GM18519 (cell line): ENCODE data around the gene ZBTB7C.

ENCODE experiments used
- ATAC-seq: cut with Tn5 transposase; IDR thresholded peaks from one replicate; pipeline ENCODE4 v1.9.1; 2021; ENCODE audit warnings: mild to moderate bottlenecking, moderate library complexity; ENCODE audit not compliant: unreplicated experiment, low FRiP score

The ZBTB7C gene

GRCh38 chr18:48419277-48420022, 10.3 kb upstream of the ZBTB7C start:
- ATAC-seq = no peak

- ATAC-seq = no peak
Observed at GRCh38 chr18:48418539-48419276, 9.5 kb upstream of the ZBTB7C start.

GRCh38 chr18:48417985-48418384, 8.8 kb upstream of the ZBTB7C start:
- no peak for ATAC-seq

- no peak for ATAC-seq
Observed at GRCh38 chr18:48413342-48413741, 4.2 kb upstream of the ZBTB7C start.

- ATAC-seq = no peak
Observed at GRCh38 chr18:48412339-48412929, 3.3 kb upstream of the ZBTB7C start.

- ATAC-seq = peak; percentile 87
Observed at GRCh38 chr18:48410095-48410920, 1.1 kb upstream of the ZBTB7C start.

GRCh38 chr18:48409591-48410094, 460 bp upstream of the ZBTB7C start:
- no peak for ATAC-seq

GRCh38 chr18:48408111-48408726, 964 bp downstream of the ZBTB7C start:
- no peak for ATAC-seq

- ATAC-seq = no peak
Observed at GRCh38 chr18:48407358-48407757, 1.8 kb downstream of the ZBTB7C start.

GRCh38 chr18:48405978-48406377, 3.2 kb downstream of the ZBTB7C start:
- no peak for ATAC-seq

- ATAC-seq = no peak
Observed at GRCh38 chr18:48404716-48405507, 4.3 kb downstream of the ZBTB7C start.

- no peak for ATAC-seq
Observed at GRCh38 chr18:48402953-48403352, 6.2 kb downstream of the ZBTB7C start.

GRCh38 chr18:48399303-48400075, 9.7 kb downstream of the ZBTB7C start:
- no peak for ATAC-seq

GRCh38 chr18:48398074-48398473, 11.1 kb downstream of the ZBTB7C start:
- ATAC-seq = no peak

GRCh38 chr18:48397021-48397420, 12.2 kb downstream of the ZBTB7C start:
- ATAC-seq = no peak

- ATAC-seq = no peak
Observed at GRCh38 chr18:48396561-48396960, 12.6 kb downstream of the ZBTB7C start.

GRCh38 chr18:48395646-48396045, 13.5 kb downstream of the ZBTB7C start:
- ATAC-seq = no peak

- ATAC-seq = no peak
Observed at GRCh38 chr18:48394176-48394575, 15.0 kb downstream of the ZBTB7C start.

- no peak for ATAC-seq
Observed at GRCh38 chr18:48393776-48394175, 15.4 kb downstream of the ZBTB7C start.
